ENCODE data around the gene EPHA6.
A peak's percentile ranks its signal among the peaks of the same experiment; 100 is the strongest.

The EPHA6 gene

DNA sequence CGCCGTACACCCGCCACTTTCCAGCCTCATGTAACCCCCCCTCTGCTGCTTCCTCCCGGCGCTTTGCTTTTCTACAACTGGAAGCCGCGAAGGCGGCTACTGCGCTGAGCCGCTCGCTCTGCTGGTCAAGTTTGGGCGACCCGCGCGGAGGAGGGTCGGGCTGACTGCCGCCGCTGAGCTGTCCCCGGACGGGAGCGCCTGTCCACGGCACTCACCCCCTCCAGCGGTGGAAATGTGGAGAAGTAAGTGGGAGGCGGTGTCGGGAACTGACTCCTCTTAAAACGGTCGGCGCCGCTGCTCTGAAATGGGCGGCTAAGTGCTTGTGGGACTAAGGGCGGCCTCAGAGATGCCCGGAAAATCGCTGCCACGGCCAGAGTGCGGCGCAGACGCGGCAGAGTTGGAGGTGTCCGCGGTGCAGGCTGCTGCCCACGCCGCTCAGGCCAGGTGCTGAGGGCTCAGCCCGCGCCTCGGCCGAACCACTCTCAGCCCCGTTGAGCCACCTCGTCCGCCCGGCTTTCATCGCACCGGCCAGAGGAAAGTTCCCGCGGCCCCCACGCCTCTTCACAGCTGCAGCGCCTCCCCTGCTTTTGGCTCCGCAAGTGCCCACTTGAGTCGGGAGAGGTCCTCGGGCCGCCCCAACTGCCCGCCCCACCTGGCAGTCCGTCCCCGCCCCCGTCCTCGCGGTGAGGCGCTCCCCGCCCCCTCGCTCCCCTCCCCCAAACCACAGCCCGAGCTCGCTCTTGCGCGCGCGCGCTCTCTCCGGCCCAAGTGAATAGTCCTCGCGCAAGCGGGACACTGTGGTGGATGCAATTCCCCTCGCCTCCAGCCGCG is at the start of gene EPHA6:
TSS of gene EPHA6 (plus strand) at position 775 of the 831 bp plus-strand sequence.
- peak; percentile 48 for DNase-seq

- DNase-seq = no peak
Measured at GRCh38 chr3:96776818-96777217, 37.6 kb upstream of the EPHA6 start.

- DNase-seq = no peak
Measured at GRCh38 chr3:96779810-96780209, 34.6 kb upstream of the EPHA6 start.

DNA sequence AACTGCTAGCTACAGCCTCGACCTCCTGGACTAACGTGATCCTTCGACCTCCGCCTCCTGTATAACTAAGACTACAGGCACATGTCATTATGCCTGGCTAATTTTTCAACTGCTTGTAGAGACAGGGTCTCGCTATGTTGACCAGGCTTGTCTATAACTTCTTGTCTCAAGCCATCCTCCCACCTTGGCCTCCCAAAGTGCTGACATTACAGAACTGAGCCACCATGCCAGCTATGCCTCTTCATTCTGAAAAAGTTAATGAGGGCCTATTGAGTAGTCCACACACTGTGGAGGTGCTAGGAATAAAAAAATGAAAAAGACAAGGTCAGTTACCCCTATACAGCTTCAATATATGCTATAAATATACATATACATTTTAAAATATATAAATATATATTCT is 18.3 kb upstream of the EPHA6 start:
- no peak for DNase-seq

- DNase-seq = no peak
Measured at GRCh38 chr3:96803870-96804269, 10.5 kb upstream of the EPHA6 start.

GRCh38 chr3:96806341-96806740 is 8.1 kb upstream of the EPHA6 start:
- DNase-seq = no peak

- peak; percentile 68 for DNase-seq
Measured at GRCh38 chr3:96813134-96813819, 1.1 kb upstream of the EPHA6 start.

GRCh38 chr3:96814651-96815567 is 515 bp downstream of the EPHA6 start:
- DNase-seq = no peak

- no peak for DNase-seq
Measured at GRCh38 chr3:96831175-96831574, 16.8 kb downstream of the EPHA6 start.

GRCh38 chr3:96833301-96833700 is 18.9 kb downstream of the EPHA6 start:
- no peak for DNase-seq

DNA sequence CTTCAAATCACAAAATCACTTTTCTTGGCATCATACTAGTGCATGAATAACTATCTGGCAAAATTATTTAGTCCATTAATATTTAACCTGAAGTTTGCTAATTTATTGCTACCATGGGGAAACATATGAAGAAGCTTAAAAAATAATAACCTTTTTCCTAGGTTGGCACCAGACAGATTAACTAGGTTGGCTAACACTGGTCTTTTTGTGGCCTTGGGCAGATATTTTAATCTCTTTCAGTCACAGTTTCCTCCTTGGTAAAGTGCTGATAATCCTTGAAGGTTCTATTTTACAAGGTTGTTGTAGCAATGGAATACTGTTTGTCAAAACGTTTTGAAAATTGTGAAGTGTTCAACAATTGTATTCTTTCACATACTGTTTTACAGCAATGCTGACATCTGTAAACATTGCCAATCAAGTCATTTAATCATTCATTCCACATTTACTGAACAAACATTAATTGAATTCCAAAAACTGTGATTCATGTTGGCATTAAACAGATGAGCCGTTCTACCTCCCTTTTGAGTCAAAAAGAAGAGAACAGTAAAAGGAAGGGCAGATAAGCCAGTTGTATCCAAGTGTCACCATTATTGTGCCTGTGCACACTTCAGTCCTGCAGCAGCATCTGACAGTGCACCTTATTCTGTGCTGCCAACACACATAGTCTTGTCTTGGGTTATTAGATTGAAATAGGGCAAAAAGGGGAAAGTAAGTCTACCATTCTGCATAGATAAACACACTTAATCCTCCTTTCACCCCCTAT is 21.9 kb downstream of the EPHA6 start:
- no peak for DNase-seq

- DNase-seq = no peak
Measured at GRCh38 chr3:96843505-96844203, 29.3 kb downstream of the EPHA6 start.

DNA sequence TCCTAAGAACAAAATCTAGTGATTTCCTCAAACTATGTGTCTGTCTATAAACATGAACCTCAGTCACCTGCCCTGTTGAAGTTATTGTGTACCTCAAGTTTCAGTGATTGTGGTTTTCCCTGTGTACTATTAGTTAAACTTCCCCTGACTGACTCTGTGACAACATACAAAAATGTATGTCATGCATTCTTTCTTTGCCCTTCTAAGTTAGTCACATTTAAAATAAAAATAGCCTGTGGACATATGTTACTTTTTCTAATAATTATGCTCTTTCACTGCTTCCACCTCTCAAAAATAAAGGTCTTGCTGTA is 29.8 kb downstream of the EPHA6 start:
- no peak for DNase-seq

DNA sequence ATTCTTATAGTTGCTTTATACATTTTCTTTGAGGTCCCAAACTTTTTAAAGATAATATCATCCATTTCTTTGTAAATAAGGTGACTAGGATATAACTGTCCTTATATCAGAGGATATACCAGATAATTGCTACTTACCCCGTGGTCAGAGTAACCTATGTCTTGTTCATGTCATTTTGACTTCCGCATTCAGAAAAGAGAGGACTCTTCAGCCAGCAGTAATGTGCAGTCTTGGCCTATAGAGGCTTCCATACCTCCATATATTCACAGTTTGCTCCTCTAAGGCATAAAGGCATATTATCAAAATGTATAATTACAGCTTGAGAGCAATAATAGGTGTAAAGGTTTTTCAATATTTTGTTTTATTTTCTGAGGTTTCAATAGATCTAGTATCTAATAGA is 38.5 kb downstream of the EPHA6 start:
- no peak for DNase-seq

DNA sequence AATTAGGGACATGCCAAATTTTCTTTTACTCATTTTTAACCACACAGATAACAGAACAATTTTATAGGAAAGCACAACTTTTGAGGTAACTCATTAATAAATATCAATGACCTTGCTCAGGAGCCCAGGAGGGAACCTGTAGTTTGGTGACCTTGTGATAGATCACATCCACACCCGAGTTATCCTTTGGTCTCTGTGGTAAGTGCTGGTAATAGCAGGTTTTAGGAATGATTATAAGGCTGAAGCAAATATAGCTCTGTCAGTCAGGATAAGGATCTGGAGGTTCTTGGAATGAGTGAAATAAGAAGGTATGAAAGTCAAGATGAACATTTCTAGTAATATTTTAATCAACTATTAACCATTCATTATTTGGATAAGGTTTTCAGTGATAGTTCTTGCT is 46.5 kb downstream of the EPHA6 start:
- no peak for DNase-seq

DNA sequence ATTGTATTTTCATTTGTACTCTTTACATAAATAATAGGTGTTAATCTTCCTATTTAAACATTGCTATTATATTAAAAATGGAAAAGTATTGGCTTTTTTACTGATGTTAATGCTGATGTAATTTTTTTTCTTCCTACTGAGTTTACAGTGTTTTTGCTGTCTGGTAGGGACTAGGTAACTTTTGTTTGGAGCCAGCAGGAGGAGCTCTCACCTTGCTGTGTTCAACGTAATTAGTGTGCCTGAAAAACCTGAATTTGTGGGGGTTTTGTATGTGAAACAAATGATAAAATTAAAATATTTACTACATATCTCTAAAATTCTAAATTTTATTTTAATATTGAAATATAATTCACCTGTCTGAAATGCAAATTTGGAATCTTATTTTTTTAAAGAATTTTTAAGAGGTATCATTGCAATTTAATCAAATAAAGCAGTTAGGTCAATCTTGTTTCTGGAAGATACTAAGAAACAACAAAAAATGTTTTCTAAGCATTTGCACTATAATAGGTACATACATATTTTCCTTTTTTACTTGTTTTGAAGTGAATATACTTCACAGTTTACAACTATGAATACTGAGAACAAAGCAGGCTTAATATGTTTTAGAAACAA is 48.8 kb downstream of the EPHA6 start:
- DNase-seq = peak; percentile 29

GRCh38 chr3:96865605-96866004 is 51.2 kb downstream of the EPHA6 start:
- no peak for DNase-seq

DNA sequence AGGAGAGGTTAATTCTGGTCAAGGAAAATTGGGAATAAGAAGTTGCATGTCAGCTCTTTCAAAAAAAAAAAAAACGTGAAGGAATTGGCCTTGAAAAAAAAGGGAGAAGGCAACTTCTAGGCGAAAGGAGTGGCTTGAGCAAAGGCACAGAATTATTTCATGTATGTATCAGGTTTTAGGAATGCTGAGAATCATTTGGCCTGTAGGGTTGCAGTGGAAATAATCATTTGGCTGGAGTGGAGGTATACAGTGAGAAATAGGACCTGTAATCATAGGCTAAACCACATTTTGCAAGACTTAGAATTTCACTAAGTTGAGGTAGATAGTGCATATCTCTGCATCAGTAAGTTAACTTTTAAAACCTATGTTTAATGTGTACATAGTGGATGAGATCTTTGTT is 54.9 kb downstream of the EPHA6 start:
- no peak for DNase-seq

DNA sequence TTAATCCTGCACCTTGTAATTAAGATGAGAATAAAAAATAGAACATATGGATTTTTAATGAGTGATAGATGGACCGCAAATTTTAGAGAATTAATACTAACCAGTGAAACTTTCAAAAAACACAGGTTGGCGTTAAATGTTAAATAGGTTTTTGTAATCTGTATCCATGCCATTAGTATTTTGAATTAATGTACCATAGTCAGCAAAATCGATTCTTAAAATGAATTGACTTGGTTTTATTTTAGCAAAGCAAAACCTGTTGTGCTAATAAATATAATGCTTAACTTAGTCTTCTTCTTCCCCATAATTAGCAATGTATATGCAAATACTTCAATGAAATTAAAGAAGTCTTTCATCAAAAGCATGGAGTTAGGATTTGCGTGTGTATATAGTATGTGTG is 63.1 kb downstream of the EPHA6 start:
- no peak for DNase-seq

DNA sequence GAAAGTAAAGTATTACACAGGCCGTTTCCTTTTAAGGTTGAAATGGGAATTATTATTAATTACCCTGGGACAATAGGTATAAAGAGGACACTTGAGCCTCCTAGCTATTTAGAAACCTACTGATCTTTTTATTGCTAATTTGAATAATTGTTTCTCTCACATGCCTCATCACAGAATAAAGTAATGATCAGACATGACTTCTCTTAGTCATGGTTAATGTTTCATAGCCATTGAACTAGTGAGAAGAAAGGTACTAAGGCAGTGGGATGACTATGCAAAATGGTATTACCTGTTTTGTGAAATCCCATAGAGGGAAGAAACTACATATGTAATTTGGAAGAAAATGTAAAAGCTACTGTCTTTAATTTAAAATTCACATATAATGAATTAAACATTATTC is 85.6 kb downstream of the EPHA6 start:
- DNase-seq = no peak

- DNase-seq = no peak
Measured at GRCh38 chr3:96900566-96900965, 86.2 kb downstream of the EPHA6 start.

DNA sequence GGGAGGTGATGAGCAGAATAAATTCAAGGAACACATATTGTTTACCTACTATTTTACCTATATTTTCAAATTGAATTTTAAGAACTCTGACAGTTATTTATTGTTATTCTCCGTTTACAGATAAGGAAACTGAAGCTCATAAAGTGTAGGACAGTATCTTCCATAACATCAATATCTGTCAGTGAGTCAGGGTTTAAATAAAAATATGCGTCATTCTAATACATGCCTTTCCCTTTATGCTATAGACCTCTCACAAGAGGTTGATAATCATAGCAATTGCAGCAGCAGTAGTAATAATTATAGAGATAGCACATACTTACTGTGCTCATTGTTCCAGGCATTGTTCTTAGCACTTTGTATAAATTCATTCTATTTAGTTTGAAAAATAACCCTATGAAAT is 101.1 kb downstream of the EPHA6 start:
- no peak for DNase-seq

Measured in fibroblast of skin of right biceps (primary cell).